Cerebellar nuclear complex (tissue), 1 donor: Measurements from ENCODE around the gene TJP1.
"Not testable (repeated sequence)": the region's sequence is repeated elsewhere in the genome, so short reads cannot be mapped to it uniquely, and the experiment has no call there.

Source experiments
- DNase-seq, 2 experiments: peaks; one replicate each; lab custom pipeline; 2025; lab: John Stamatoyannopoulos, UW

The TJP1 gene

GRCh38 chr15:29753506-29753905 lies 68.8 kb downstream of the TJP1 start:
- no peak for DNase-seq

GRCh38 chr15:29750754-29751153 lies 71.5 kb downstream of the TJP1 start:
- no peak for DNase-seq

DNA sequence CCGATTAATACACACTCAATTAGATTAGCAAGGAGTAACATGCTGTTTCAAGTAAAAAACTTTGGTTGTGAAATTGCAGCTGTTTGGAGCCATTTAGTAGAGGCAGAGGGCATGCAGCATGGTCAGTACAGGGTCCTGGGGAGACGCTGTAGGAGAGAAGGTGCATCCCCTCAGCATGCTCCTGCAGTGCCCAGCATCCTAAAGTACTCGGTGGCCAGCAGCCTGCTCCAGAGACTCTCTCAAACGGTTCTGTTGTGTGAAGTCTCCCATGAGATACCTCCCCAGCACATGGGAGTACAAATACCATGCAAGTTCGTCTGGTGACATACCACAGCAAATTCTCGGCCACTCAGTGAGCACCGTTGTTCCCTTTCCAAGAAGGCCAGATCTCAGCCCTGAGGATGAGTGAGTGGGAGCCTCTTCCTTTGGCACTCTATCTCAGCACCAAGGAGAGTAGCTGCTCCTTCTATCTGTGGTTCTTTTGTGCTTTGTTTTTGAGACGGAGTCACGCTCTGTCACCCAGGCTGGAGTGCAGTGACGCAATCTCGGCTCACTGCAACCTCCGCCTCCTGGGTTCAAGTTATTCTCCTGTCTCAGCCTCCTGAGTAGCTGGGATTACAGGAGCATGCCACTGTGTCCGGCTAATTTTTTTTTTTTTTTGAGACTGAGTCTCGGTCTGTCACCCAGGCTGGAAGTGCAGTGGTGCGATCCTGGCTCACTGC lies 72.7 kb downstream of the TJP1 start:
- DNase-seq, result no peak

DNA sequence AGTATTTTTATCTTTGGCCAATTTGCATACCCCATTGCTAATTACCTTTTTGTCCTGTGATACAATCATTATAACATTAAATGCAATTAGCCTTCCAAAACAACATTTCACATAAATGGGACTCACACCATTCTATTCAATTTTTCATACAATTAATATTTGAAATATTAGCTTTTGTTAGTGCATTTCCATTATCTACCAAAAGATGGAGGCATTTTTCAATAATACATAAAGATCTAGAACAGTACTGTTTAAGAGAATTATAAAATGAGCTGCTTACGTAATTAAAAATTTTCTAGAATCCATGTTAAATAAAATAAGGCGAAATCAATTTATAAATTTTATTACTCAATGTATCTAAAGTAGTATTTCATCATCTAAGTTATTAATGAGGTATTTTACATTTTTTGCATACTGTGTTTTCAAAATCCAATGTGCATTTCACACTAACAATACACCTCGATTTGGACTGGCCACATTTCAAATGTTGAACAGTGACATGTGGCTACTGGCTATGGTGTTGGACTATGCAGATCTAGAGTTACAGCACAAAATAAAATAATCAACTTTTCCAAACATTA lies 74.3 kb downstream of the TJP1 start:
- DNase-seq, result no peak

DNA sequence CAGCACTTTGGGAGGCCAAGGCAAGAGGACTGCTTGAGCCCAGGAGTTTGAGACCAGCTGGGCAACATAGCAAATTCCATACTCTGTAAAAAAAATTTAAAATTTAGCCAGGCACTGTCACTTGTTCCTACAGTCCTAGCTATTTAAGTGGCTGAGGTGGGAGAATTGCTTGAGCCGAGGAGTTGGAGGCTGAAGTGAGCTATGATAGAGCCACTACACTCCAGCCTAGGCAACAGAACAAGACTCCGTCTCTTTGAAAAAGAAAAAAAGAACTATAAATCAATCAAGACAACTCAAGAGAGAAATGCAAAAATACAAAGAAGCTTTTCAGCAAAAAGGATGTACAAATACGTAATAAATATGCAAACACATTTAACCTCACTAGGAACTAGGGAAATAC lies 78.8 kb downstream of the TJP1 start:
- no peak for DNase-seq

DNA sequence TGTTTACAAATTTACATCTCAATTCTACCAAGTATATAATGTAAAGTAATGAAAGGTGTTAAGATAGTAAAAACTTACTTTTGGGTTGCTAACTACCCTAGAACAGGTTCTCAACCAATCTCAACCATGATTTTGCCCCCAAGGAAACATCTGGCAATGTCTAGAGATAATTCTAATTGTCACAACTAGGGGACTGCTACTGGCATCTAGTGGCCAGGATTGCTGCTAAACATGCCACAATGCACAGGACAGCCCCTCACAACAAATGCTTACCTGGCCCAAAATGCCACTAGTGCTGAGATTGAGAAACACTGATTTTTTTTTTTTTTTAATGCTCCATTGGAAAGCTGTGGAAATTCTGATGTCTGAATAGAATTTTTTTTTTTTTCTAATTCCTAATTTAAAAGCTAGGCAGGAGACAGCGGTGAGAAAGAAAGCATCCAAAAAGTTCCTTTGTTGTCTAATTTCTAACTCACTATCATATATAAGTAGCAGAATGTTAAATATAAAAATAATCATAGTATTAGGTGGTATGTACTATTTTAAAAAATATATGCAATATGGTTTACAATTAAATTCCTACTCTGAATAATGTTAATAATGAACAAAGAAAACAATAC lies 81.5 kb downstream of the TJP1 start:
- no peak for DNase-seq

GRCh38 chr15:29736744-29737020 lies 85.6 kb downstream of the TJP1 start:
- no peak for DNase-seq

GRCh38 chr15:29736012-29736743 lies 86.1 kb downstream of the TJP1 start:
- no peak for DNase-seq

- DNase-seq, result no peak
Observed at GRCh38 chr15:29734917-29735572, 87.2 kb downstream of the TJP1 start.

DNA sequence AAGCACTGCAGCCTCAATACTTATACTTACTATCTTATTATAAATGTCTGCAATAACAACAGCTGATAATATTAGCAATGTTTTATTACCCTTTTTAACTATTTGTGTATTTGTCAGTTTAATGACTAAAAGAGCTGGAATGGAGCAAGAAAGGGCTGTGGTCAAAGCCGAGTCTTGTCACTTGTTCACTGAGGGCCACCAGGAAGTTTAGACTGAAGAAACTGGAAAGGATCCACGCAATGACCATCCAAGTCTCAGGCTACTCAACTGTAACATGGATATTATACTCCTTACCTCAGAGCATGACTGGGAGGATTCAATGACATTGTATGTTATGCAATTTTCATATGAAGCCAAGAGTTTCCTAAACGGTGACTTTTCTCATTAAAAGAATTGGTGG lies 90.4 kb downstream of the TJP1 start:
- no peak for DNase-seq

DNA sequence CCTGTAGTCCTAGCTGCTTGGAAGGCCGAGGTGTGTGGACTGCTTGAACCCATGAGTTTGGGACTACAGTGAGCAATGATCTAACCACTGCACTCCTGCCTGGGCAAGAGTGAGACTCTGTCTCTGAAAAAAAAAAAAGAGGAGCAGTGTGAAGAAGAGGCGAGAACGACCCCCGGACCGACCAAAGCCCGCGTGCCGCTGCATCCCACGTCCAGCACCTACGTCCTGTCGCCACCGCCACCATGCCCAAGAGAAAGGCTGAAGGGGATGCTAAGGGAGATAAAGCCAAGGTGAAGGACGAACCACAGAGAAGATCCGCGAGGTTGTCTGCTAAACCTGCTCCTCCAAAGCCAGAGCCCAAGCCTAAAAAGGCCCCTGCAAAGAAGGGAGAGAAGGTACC lies 91.8 kb downstream of the TJP1 start:
- not testable (repeated sequence) for DNase-seq

DNA sequence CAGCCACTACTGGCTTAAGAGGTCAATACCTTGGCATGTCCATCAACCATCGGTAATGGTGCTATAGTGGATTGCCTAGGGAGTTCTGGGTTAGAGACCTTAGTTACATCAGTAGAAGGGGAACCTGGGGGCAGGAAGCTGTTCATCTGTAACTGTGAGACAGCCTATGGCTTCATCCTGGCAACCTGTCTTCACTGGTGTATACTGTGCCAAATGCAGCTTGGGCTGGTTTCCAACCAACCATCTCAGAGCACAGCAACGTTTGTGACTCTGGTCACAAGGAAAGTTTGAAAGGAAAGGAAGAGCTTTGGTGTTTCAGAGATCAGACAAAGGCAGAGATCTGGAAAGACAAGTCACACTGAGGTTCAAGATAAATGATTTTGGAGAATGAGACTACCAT lies 93.8 kb downstream of the TJP1 start:
- no peak for DNase-seq

GRCh38 chr15:29727871-29728270 lies 94.4 kb downstream of the TJP1 start:
- no peak for DNase-seq

- DNase-seq, result no peak
Observed at GRCh38 chr15:29726553-29726952, 95.7 kb downstream of the TJP1 start.

GRCh38 chr15:29724026-29724425 lies 98.2 kb downstream of the TJP1 start:
- DNase-seq, result no peak

GRCh38 chr15:29713784-29714183 lies 108.5 kb downstream of the TJP1 start:
- DNase-seq, result no peak

- no peak for DNase-seq
Observed at GRCh38 chr15:29712149-29712885, 110.0 kb downstream of the TJP1 start.

DNA sequence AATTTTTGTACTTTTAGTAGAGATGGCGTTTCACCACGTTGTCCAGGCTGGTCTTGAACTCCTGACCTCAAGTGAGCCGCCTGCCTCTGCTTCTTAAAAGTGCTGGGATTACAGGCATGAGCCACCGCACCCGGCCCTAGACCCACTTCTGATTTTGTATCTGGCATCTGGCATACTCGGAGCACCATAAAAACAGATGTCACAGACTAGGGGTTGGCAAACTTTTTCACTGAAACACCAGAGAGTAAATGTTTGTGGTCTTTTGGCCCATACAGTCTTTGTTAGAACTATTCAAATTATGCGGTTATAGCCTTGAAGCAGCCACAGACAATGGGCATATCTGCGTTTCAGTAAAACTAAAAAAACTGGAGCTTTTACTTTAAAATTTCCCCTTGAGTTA lies 110.7 kb downstream of the TJP1 start:
- no peak for DNase-seq

GRCh38 chr15:29708519-29708918 lies 113.7 kb downstream of the TJP1 start:
- no peak for DNase-seq

DNA sequence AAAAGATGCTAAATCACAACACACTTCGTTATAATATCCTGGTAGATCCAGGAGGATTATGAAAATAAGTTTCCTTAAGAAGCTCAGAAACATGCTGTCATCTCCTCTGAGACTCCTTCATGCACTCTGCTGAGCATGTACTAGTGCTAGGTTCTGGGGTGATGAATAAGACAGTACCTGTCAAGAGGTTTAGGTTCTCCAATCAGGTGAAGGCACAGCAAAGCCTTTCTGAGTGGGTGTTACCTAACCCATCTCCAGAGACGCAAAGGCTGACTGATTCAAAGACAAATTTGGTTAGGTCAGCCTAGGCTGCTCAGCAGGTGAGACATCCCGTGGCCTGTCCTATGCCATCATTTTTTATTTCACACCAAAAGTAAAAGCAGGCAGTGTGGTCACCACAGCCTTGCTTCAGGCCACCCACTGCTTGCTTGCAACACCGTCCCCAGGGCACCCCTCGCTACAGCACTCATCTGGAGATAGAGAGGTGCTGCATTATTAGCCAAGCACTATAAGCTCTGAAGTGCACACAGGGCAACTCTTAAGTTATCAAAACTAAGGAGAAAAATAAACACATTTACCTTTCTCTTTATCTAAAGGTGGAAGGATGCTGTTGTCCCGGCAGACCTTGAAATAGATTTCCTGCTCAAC lies 117.2 kb downstream of the TJP1 start:
- DNase-seq, result no peak

- DNase-seq, result no peak
Observed at GRCh38 chr15:29701151-29701550, 121.1 kb downstream of the TJP1 start.
